ENCODE results near the gene TM6SF1. TPM values are rescaled to one million over a fixed set of nuclear protein-coding genes. Genes with fewer than 3 reads are reported as not detected.
"Not testable (repeated sequence)": the region's sequence is repeated elsewhere in the genome, so short reads cannot be mapped to it uniquely, and the experiment has no call there.

TM6SF1 gene
- total RNA-seq, 1 donor from 2014 or later = 4.7 TPM

- H3K9me3 ChIP-seq (replicated peaks) = no peaks in the 10 kb centered on the region
- TF ChIP-seq CTCF (IDR thresholded peaks at IDR 0.05; ENCODE audit: borderline replicate concordance) = no peak
- H3K4me3 ChIP-seq = no peak overlapping the region
- H3K27me3 ChIP-seq (ENCODE audit: low read depth) = no peaks in the 10 kb centered on the region
- H3K4me1 ChIP-seq = peaks cover 7% of the 10 kb centered on the region
- no peak for DNase-seq
- no peak overlapping the region for H3K27ac ChIP-seq (replicated peaks)
- peaks cover 35% of the 10 kb centered on the region for H3K36me3 ChIP-seq
- intact Hi-C loops (cut with micrococcal nuclease) = no loop called here
Observed at GRCh38 chr15:83132861-83133523, 25.5 kb downstream of the TM6SF1 start.

DNA sequence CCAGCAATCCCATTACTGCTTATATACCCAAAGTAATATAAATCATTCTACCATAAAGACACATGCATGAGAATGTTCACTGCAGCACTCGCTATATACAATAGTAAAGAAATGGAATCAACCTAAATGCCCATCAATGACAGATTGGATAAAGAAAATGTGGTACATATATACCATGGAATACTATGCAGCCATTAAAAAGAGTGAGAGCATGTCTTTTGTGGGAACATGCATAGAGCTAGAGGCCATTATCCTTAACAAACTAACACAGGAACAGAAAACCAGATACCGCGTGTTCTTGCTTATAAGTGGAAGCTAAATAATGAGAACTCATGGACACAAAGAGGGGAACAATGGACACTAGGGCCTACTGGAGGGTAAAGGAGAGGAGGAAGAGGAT, 34.7 kb downstream of the TM6SF1 start:
- DNase-seq; H3K4me1 ChIP-seq; H3K9me3 ChIP-seq (replicated peaks); H3K4me3 ChIP-seq; H3K27me3 ChIP-seq (ENCODE audit: low read depth); intact Hi-C loops (cut with micrococcal nuclease); H3K27ac ChIP-seq (replicated peaks): not testable (repeated sequence)
- H3K36me3 ChIP-seq = peaks cover 70% of the 10 kb centered on the region

GRCh38 chr15:83144771-83145170, 37.3 kb downstream of the TM6SF1 start:
- peaks cover 4% of the 10 kb centered on the region for H3K9me3 ChIP-seq (replicated peaks)
- H3K4me3 ChIP-seq = no peak overlapping the region
- no peak overlapping the region for H3K27ac ChIP-seq (replicated peaks)
- no peak for DNase-seq
- TF ChIP-seq CTCF (IDR thresholded peaks at IDR 0.05; ENCODE audit: borderline replicate concordance) = no peak
- peaks cover 67% of the 10 kb centered on the region for H3K36me3 ChIP-seq
- intact Hi-C loops (cut with micrococcal nuclease) = no loop called here
- no peaks in the 10 kb centered on the region for H3K4me1 ChIP-seq
- no peaks in the 10 kb centered on the region for H3K27me3 ChIP-seq (ENCODE audit: low read depth)

DNA sequence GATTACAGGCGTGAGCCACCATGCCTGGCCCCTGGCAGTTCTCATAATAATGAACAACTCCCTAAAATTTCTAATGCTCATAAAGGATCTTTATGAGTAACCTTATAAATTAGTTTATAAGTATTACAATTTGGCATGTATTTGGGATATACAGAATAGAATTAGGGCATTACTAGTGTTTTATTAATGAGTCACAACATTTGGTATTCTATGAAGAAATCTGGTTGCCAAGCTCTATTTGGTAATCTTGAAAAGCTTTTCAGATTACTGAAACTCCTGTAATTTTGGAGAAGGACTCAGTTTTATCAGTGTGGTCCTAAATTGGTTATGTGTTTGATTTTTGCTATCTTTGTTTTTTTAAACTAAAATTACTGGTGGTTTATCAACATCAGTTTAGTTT, 45.8 kb downstream of the TM6SF1 start:
- intact Hi-C loops (cut with micrococcal nuclease) = no loop called here
- no peak for DNase-seq
- Histone ChIP-seq H3K27ac (replicated peaks) (no peak overlapping the region), H3K4me1 (no peaks in the 10 kb centered on the region), H3K36me3 (peaks cover 67% of the 10 kb centered on the region), H3K4me3 (no peak overlapping the region), H3K9me3 (replicated peaks) (no peaks in the 10 kb centered on the region), H3K27me3 (ENCODE audit: low read depth) (no peaks in the 10 kb centered on the region)
- no peak for TF ChIP-seq CTCF (IDR thresholded peaks at IDR 0.05; ENCODE audit: borderline replicate concordance)

- no peak for DNase-seq
- intact Hi-C loops (cut with micrococcal nuclease) = no loop called here
- Histone ChIP-seq H3K4me1 (no peaks in the 10 kb centered on the region), H3K9me3 (replicated peaks) (no peaks in the 10 kb centered on the region), H3K36me3 (peaks cover 48% of the 10 kb centered on the region), H3K27me3 (ENCODE audit: low read depth) (no peaks in the 10 kb centered on the region), H3K27ac (replicated peaks) (no peak overlapping the region), H3K4me3 (no peak overlapping the region)
- no peak for TF ChIP-seq CTCF (IDR thresholded peaks at IDR 0.05; ENCODE audit: borderline replicate concordance)
Observed at GRCh38 chr15:83155942-83156341, 48.5 kb downstream of the TM6SF1 start.

DNA sequence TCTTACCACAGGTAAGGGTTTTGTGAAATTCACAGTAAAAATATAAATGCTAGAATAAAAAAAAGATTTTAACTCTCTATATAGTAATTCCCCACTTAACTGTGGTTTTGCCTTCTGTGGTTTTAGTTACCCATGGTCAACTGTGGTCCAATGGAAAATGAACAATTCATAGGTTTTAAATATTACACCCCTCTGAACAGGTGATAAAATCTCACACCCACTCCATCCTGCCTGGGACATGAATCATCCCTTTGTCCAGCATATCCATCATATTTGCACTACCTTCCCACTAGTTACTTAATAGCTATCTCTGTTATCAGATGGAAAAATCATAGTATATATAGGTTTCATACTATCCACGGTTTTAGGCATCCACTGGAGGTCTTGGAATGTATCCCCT, 50.9 kb downstream of the TM6SF1 start:
- H3K27me3 ChIP-seq (ENCODE audit: low read depth) = no peaks in the 10 kb centered on the region
- H3K4me3 ChIP-seq = no peak overlapping the region
- H3K4me1 ChIP-seq = no peaks in the 10 kb centered on the region
- no peaks in the 10 kb centered on the region for H3K9me3 ChIP-seq (replicated peaks)
- intact Hi-C loops (cut with micrococcal nuclease) = no loop called here
- no peak for DNase-seq
- no peak for TF ChIP-seq CTCF (IDR thresholded peaks at IDR 0.05; ENCODE audit: borderline replicate concordance)
- peaks cover 36% of the 10 kb centered on the region for H3K36me3 ChIP-seq
- no peak overlapping the region for H3K27ac ChIP-seq (replicated peaks)
